Mucosa of gallbladder (tissue), 1 donor: ENCODE results near the gene DBF4B. TPM values are rescaled to one million over a fixed set of nuclear protein-coding genes. Genes with fewer than 3 reads are reported as not detected.

ENCODE experiments used
- DNase-seq: peaks from one replicate; pipeline ENCODE4 v3.0.0-alpha.2; 2020; ENCODE audit warnings: low spot score
- total RNA-seq: library from RNA; stranded (reverse); gene quantifications from one replicate; pipeline ENCODE4 v1.2.1, GENCODE V29; 2021
- donor health status: DM: no; HTN: no; CAD: no.

Gene DBF4B
- total RNA-seq, 1 donor from 2014 or later: 8.9 TPM

DNA sequence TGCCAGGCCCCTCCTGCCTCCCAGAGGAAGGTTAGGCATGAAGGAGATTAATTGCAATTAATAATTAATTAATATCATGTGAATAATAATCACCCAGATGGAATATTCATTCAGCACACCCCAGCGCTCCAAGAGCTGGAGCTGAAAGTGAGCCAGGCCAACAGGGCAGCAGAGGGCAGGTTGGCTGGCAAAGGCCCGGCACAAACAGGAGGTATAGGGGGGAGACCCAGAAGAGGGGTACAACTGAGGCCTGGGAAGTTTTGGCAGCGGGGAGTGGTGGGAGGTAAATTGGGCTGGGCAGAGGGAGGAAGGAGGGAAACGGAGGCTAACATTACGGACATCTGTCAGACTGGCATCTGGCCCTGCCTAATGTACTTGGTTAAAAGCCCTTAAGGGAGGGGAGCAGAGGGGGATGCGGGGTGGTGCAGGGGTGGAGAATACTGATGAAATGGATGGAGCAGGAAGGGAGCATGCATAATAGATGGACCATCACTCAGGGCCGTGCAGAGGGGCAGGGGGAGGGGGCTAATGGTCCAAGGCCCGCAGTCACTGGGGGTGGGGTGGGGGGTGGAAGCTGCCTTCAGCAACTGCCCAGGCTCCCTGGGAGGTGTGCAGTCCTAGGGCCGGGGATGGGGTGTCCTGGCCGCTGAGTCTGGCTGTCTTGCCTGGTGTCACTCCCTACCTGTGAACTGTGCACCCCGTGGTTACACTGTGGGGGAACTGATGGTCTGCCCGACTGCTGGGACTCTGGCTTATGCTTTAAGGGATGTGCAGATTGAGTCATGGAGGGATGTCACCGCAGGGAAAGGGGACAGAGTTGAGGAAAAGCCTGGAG, 52.2 kb downstream of the DBF4B start:
- DNase-seq: no peak

DNA sequence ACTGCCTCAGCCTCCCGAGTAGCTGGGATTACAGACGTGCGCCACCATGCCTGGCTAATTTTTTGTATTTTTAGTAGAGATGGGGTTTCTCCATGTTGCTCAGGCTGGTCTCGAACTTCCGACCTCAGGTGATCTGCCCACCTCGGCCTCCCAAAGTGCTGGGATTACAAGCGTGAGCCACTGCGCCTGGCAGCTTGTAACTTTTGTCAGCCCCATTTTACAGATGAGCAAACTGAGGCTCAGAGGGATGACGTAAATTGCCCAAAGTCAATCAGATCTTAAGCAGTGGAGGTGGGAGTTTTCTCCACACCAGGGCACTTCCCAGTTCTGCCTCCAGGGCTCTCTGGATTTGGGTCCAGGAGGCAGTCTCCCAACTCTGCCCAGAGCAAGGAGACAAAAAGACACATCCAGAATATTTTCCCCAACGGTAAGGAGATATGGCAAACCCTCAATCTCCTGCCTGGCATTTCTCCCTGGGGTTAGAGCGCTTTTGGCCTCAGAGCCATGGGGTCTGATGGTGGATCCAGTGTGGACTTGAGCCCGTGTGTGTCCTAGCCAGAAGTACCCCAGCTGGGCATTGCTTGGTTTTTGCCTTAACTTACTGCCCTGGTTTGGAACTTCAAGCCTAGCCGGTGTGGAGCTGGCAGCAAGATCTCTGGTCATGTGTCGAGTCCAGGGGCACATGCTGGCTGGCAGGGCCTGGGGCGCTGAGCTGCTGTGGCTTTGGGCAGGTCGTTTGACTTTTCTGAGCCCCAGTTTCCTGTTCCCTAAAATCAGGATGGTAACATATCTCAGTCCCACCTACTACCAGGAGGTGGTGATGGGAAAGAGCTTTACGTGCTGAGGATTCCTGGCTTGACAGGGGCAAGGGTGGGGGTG, 53.7 kb downstream of the DBF4B start:
- DNase-seq: no peak

DNA sequence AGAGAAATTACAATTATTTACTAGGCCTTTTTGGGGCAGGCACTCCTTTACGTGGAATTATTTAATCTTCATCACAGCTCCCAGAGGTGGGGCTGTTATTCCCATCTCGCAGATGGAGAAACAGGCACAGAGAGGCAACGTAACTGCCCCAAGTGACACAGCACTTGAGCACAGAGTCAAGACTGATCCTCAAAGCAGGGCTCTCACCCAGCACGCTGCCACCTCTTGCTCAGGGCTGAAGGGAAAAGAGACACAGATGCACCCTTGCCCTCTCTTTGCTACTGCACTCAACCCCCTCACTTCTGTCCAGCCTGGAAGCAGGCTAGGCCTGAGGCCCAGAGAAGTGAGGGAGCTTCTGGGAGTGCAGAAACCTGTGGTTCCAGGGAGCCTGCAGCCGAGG, 54.7 kb downstream of the DBF4B start:
- DNase-seq: no peak

DNA sequence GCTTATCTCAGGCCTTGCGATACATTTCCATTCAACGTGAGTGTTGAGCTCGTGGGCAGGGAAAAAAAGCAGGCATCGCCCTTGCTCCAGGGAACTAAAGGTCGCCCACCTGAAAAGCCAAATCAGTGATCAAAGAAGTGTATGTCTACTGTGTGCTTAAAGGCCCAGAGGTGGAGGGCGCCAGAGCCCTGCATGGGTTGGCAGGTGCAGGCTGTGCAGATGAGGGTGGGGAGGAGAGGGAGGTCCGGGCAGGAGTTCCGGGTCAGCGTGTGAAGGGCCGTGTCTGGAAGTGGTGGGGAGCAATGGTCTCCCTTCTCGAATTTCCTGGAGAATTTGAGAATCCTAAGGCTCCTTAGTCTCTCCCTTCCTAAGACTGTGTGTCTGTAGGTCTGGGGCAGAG, 57.5 kb downstream of the DBF4B start:
- DNase-seq: no peak

DNA sequence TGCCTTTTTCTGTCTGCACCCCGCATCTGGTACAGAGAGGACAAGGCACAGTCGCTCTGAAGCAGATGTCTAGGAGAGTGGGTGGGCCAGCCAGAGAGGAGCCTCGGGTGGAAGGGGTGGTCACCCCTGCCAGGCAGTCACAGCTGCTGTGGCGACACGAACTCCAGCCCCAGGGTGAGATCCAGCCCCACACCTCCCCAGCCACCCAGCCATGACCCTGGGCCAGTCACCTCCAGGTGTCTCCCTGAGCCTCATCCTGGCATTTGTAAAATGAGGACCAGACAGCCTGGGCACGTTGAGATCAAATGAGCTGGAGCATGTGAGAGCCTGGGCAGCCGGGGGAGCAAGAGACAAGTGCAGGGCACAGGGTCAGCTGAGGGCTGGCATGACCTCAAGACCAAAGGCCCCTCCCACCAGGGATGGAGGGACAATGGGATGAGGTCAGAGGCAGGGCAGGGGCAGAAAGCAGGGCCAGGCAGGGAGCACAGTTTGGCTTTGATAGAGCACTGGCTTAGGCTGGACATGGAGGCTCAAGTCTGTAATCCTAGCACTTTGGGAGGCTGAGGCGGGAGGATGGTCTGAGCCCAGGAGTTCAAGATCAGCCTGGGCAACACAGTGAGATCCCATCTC, 58.1 kb downstream of the DBF4B start:
- DNase-seq: no peak

DNA sequence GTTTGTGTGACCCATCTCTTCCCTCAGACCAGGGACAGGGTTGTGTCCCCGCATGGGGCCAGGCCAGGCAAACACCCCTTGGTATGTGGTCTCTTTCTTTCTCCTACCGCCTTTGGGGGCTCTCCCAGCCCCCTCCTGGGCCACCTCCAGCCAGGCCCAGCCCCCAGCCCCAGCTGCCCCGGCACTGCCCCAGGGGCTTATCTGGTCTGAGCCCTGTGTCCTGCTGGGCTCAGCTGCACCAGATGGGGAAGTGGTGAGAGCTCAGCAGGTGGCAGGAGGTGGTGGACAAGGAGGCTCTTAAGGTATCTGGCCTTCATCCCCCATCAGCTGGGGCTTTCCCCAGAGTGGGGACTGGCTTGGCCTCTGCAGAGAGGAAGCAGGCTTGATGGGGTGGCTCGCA, 59.0 kb downstream of the DBF4B start:
- no peak for DNase-seq

DNA sequence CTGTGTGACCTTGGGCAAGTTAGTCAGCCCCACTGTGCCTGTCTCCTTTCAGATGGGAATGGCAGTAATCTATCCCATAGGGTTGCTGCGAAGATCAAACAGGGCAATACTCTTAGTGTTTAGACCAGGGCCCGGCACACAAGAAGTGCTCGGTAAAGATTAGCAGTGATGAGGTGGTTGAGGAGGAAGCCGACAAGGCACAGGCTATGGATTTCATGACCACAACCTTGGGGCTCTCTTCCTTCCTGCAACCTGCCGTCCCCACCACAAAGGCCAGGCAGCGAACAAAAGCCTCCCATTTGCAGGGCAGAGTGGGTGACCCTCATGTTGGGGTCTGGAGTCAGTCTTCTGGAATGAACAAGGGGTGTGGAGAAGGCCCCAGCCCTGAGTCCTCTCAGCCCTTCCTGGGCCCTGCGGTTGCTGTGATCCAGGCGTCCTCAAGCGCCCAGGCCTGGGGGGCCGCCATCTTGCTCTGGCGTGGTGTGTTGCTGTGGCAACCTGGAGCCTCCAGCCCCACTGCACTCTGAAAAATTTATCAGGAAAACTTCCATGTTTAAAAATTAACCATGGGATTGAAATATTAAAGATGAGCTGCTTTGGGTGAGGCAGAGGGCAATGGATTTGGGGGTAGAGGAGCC, 60.2 kb downstream of the DBF4B start:
- DNase-seq: no peak

DNA sequence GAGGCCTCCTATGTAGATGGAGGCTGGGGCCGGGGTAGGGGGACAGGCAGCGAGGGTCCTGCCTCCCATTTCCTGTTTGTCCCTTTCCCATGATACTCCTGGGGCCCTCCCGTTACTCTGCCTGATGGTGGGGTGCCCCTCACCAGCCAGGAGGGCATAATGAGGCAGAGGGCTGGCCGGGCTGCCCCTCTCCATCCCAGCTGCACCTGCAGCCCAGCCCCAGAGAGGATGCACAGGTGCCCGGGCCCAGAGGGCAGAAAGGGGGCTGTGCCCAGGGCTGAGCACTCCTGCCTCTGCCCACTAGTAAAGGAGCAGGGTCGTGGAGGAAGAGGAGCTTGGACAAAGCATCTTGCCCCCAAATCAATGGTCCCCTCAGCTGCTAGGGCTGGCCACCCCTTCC, 60.8 kb downstream of the DBF4B start:
- DNase-seq: no peak

DNA sequence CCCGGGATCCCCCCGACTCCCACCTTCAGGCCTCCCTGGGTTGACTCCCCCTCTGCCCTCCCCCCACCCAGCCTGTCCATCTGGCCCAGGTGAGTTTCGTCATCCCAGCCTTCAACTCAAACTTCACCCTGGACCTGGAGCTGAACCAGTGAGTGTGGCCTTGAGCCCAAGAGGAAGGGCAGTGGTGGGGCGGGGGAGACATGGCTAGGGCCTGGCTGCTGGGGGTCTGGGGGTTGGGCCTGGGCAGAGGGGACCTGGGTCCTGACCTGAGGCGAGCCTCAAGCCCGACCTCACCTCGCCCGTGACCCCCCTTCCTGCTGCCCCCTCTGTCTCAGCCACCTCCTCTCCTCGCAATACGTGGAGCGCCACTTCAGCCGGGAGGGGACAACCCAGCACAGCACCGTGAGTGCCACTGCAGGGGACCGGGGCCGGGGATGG, 61.2 kb downstream of the DBF4B start:
- DNase-seq: no peak

DNA sequence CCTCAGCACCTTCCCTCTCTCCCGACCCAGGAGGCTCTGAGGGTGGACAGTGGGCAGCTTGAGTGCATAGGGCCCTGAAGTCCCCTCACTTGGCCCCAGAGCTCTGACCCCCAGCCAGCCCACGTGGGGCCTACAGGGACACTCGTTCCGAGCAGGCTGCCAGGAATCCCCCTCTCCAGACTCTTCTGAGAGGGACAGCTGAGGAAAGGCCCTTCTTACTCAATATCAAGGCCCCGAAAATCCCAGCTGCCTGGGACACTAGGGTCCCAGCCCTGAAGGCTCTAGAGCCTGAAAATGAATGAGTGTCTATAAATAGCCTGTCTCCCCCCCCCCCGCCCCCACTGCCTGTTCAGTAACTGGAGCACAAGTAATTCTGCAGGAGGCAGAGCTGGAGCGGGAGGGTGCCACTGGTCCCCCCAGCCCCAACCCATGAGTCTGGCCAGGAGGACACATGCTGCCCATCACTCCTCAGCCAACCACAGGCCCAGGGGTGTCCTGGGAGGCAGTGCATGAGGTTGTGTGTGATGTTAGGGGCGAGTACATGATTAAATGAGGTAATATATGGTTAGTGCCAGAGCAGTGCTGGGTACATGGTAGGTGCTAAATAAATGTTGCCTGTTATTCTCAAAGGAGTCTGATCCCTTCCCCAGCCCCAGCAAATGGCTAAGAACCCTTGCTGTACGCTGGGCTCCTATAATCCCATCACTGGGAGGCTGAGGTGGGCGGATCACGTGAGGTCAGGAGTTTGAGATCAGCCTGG, 61.9 kb downstream of the DBF4B start:
- DNase-seq: no peak

DNA sequence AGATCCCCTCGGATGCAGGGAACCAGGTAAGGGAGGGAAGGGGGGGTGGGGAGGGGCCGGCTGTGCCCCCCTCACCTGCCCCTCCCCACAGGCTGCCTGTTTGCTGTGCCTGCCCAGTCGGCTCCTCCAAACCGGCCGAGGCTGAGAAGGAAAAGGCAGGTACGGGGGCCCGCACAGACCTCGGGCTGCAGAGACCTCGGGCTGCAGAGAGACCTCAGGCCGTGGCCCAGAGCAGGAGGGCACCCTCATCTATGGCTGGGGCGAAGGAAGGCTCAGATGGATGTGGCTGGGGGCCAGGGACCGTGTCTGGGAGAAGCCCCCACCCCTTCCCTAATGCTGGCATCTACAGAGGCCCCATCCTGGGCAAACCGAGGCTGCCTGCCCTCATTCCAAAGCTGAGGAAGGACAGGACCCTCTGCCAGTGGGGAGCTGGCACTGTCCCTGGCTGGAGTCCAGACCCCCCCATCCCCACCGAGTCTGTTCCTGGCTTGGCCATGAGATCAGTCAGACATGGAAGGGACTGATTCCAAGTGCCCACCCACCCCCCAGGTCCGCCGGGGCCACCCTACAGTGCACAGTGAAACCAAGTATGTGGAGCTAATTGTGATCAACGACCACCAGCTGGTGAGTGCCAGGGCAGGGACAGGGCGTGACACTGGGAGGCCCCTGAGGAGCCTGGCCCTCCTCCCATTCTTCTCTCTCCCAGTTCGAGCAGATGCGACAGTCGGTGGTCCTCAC, 64.0 kb downstream of the DBF4B start:
- DNase-seq: no peak

DNA sequence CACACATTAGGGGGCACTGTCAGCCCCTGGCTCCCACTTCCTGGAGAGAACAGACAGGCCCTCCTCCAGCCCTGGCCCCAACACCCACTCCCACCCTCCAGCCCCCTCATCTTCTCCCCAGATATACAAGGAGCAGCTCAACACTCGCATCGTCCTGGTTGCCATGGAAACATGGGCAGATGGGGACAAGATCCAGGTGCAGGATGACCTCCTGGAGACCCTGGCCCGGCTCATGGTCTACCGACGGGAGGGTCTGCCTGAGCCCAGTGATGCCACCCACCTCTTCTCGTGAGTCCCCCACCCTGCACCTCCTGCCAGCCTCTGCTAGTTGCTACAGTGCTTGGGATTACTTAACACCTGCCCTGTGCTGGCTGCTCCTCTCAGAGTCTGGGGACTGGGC, 64.7 kb downstream of the DBF4B start:
- no peak for DNase-seq

DNA sequence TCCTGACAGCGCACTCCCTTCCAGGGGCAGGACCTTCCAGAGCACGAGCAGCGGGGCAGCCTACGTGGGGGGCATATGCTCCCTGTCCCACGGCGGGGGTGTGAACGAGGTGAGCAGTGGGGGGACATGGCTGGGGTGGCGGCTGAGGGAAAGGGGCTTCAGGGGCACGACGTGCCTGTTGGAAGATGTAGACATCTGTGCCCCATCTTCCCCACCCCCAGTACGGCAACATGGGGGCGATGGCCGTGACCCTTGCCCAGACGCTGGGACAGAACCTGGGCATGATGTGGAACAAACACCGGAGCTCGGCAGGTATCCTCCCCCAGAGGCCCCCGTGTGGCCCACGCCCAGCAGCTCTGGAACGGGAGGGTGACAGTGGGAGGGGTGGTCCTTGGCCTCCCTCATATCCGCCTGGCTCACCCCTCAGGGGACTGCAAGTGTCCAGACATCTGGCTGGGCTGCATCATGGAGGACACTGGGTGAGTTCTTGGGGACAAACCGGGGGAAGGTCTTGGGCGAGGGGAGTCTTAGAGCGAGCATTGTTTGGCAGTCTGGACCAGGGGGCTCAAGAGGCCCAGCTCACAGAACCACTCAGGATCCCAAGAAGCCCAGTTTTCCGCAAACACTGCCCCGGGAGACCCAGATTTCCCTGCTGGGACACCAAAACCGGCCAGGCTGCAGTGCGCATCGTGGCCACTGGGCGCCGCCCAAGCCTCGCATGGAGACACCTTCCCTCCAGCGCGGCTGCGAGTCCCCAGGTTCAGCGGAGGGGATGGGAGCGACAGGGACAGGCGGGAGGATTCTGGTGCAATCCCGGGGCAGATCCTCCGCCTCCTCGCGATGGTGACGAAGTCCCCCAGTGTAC, 66.0 kb downstream of the DBF4B start:
- peak; percentile 87 for DNase-seq

DNA sequence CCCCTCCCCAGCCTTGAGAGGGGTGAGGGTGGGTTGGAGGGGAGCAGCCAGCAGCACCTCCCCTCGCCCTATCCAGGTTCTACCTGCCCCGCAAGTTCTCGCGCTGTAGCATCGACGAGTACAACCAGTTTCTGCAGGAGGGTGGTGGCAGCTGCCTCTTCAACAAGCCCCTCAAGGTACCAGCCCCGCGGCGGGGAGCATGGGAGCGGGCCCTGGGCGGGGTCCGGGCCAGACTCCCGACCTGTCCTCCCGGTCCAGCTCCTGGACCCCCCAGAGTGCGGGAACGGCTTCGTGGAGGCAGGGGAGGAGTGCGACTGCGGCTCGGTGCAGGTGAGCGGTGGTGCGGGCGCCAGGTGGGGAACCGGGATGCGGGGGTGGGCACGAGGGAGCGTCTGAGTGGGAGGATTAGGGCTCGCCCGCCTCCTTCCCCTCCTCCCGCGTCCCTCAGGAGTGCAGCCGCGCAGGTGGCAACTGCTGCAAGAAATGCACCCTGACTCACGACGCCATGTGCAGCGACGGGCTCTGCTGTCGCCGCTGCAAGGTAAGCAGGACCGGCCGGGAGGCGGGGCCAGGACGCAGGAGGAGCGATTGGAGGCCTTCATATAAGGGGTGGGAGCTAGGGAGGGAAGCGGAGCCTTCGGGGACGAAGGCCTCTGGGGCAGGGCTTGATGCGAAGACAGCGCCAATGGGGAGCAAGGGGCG, 66.8 kb downstream of the DBF4B start:
- DNase-seq: peak; percentile 98

DNA sequence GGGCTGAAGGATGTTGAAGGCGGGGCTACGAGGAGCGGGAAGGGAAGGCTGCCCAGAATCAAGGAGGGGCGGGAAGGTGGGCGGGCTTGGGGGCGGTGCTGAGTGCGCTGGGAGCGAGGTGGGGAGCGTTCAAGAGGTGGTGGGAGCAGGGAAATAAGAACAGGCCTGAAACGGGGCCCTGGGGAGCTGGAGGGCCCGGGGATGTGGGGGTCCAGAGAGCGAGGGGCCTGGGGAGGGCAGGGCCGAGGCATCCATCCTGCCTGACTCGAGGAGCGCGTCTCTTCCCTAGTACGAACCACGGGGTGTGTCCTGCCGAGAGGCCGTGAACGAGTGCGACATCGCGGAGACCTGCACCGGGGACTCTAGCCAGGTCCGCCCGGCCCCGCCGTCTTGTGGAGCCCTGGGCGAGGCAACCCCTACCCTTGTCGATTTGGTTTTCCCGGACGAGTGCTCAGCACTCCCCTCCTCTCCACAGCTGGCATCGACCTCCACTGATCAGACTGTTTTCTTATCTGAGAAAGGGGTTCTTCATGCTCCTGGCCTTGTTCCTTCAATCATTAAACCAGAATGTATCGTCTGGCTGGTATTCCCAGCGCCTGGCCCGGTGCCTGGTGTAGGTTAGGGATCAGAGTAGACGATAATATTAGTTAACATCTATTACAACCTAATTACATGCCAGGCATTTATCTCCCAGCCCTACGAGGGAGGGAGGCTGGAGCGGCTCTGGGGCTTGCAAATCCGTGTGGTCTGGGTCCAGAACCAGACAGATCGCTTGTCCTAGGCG, 67.6 kb downstream of the DBF4B start:
- DNase-seq: peak; percentile 80

DNA sequence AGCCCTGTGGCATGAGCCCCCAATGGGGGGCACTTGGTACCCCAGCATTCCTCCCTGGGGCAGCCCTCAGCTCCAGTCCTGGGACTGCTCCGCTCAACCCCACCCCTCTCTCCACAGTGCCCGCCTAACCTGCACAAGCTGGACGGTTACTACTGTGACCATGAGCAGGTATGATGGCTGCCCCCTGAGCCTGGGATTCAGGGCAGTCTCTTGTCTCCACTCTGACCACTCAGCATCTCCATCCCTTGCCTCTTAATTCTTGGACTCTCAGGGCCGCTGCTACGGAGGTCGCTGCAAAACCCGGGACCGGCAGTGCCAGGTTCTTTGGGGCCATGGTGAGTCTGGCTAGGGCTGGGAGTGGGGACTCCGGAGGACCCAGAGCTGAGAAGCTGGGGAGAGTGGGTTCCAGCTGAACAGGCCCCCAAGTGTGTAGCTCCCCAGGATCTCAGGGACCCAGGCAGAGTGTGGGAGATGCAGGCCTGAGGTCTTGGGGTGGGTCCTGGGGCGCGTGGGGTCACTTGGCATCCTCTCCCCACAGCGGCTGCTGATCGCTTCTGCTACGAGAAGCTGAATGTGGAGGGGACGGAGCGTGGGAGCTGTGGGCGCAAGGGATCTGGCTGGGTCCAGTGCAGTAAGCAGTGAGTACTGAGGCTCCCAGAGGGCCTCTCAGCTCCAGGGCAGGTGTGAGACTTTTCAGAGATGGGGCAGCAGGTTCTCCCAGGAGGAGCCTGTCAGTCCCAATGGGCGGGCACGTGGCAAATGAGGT, 68.3 kb downstream of the DBF4B start:
- no peak for DNase-seq
